Spleen (tissue), 11 donors: ENCODE data around the gene APOB. TPM values are rescaled to one million over a fixed set of nuclear protein-coding genes. Genes with fewer than 3 reads are reported as not detected.
A peak's percentile ranks its signal among the peaks of the same experiment; 100 is the strongest.

Source experiments
- DNase-seq: peaks from one replicate; pipeline ENCODE4 v3.0.0-alpha.2; 2020
- H3K27ac ChIP-seq, 8 donors: fragments of 200-600 bp; sonication (generic) in 7 of 8; 1 replicate in 4 of 8; 2 replicates in 4 of 8; pipeline versions ENCODE4 v1.5.0 to v1.8.0; 2016 to 2021; ENCODE audit warnings: inconsistent platforms in 4 of 8, mild to moderate bottlenecking in 4 of 8, moderate library complexity in 1 of 8
- H3K27me3 ChIP-seq, 7 donors: fragments of 200-600 bp; sonication (generic) in 6 of 7; replicated peaks in 1 of 7; 1 replicate in 4 of 7; 2 replicates in 3 of 7; pipeline versions ENCODE4 v1.5.0 to v1.8.0; 2016 to 2021; ENCODE audit warnings: inconsistent platforms in 3 of 7, mild to moderate bottlenecking in 1 of 7
- H3K36me3 ChIP-seq, 6 donors: fragments of 200-600 bp; sonication (generic) in 5 of 6; 1 replicate in 4 of 6; 2 replicates in 2 of 6; pipeline versions ENCODE4 v1.5.0 to v1.8.0; 2016 to 2021; ENCODE audit warnings: inconsistent platforms in 2 of 6
- H3K4me1 ChIP-seq, 6 donors: fragments of 200-600 bp; sonication (generic) in 5 of 6; 1 replicate in 3 of 6; 2 replicates in 3 of 6; pipeline versions ENCODE4 v1.5.0 to v1.8.0; 2016 to 2021; ENCODE audit warnings: inconsistent platforms in 3 of 6
- H3K4me3 ChIP-seq, 8 donors: fragments of 200-600 bp; sonication (generic) in 7 of 8; 1 replicate in 4 of 8; 2 replicates in 4 of 8; pipeline versions ENCODE4 v1.5.0 to v1.8.0; 2016 to 2021; ENCODE audit warnings: inconsistent platforms in 4 of 8, mild to moderate bottlenecking in 4 of 8, moderate library complexity in 2 of 8
- H3K9me3 ChIP-seq, 8 donors: fragments of 200-600 bp; sonication (generic) in 7 of 8; 1 replicate in 4 of 8; 2 replicates in 4 of 8; pipeline versions ENCODE4 v1.5.0 to v1.8.0; 2016 to 2021; ENCODE audit warnings: inconsistent platforms in 4 of 8
- CTCF ChIP-seq, 11 experiments: fragments of 200-600 bp in 7 of 11; fragments of 450-650 bp in 4 of 11; sonication (generic) in 4 of 11; IDR thresholded peaks in 8 of 11; conservative IDR thresholded peaks in 3 of 11; 1 replicate in 7 of 11; 2 replicates in 4 of 11; pipeline versions ENCODE4 v1.4.0 to v1.8.0; 2016 to 2021; ENCODE audit warnings: antibody characterized with exemption in 11 of 11, inconsistent platforms in 4 of 11, mild to moderate bottlenecking in 1 of 11
- POLR2A ChIP-seq, 3 donors: fragments of 450-650 bp; IDR thresholded peaks; one replicate each; pipeline ENCODE4 v1.5.1; 2017; ENCODE audit warnings: antibody characterized with exemption in 3 of 3, mild to moderate bottlenecking in 1 of 3
- POLR2AphosphoS5 ChIP-seq, 3 donors: sonication (generic); formaldehyde crosslinking; IDR thresholded peaks; one replicate each; pipeline ENCODE4 v1.5.1; 2017; ENCODE audit warnings: antibody characterized with exemption in 3 of 3
- WGBS, 5 donors: extraction: QIAGEN DNeasy Blood & Tissue Kit in 3 of 5; methylation state at CpG; one replicate each; pipeline versions ENCODE4 v1.1.5 to v1.1.7; 2013 to 2018; 5-methylcytosine and 5-hydroxymethylcytosine counted together
- intact Hi-C: fragments of 100-400 bp; cut with DNase I; formaldehyde crosslinking; loops from one replicate; pipeline ENCODE4 v1.15.0; 2023; ENCODE audit warnings: low total_unique reads
- polyA plus RNA-seq, 3 donors: library from polyadenylated mRNA; stranded (reverse); fragments of 200-250 nt; gene quantifications; one replicate each; pipeline ENCODE4 v1.2.1, GENCODE V29; 2013
- total RNA-seq, 7 donors: library from RNA; depleted of rRNA in 3 of 7; stranded (reverse); fragments of >200 nt in 3 of 7; fragmentation: NEBNext Ultra II Directional in 4 of 7; extraction: Animal tissue kit (Norgen Biotek cat#: 25700) in 4 of 7; gene quantifications; one replicate each; pipeline versions ENCODE4 v1.1.0 to v1.2.1, GENCODE V29; 2016 to 2021
- donor health status: healthy with polysubstance abuse.
- donor health status: DM: no; HTN: no; CAD: no; lungs with moderate emphysema.
- donor health status: DM: no; HTN: no; CAD: no.
- donor health status: Bipolar disorder and iron deficiency.
- donor health status: healthy.
- donor health status: DM: no; HTN: no; CAD: no.
- donor health status: DM: yes; HTN: yes; CAD: no.

APOB gene
- total and polyA plus RNA-seq, 10 donors = 0.02 to 2.5 (median 0.39) TPM

- Histone ChIP-seq H3K27me3 (no peaks in the 10 kb centered on the region), H3K4me1 (no peaks in the 10 kb centered on the region), H3K9me3 (peaks cover 0 to 18% (median 10%) of the 10 kb centered on the region in 8 donors), H3K36me3 (no peaks in the 10 kb centered on the region), H3K4me3 (no peak overlapping the region), H3K27ac (no peak overlapping the region)
- 72 to 88% (median 78%) methylated on average over 1 of the region's 1 CpG for WGBS, 5 donors
- TF ChIP-seq CTCF (IDR thresholded peaks at IDR 0.05 in 8 of 11, conservative IDR thresholded peaks at IDR 0.05 in 3 of 11) (no peak), POLR2AphosphoS5 (IDR thresholded peaks at IDR 0.05) (no peak), POLR2A (IDR thresholded peaks at IDR 0.05) (no peak)
- intact Hi-C loops = no loop called here
- no peak for DNase-seq
Measured at GRCh38 chr2:21078296-21078695, 34.4 kb upstream of the APOB start.

- 80 to 91% (median 81%) methylated on average over 4 of the region's 4 CpGs for WGBS, 5 donors
- no peak for TF ChIP-seq POLR2A (IDR thresholded peaks at IDR 0.05)
- no peak for TF ChIP-seq POLR2AphosphoS5 (IDR thresholded peaks at IDR 0.05)
- no peak for TF ChIP-seq CTCF (IDR thresholded peaks at IDR 0.05 in 8 of 11, conservative IDR thresholded peaks at IDR 0.05 in 3 of 11)
Measured at GRCh38 chr2:21072477-21073242, 28.8 kb upstream of the APOB start.

GRCh38 chr2:21070341-21071257, 26.7 kb upstream of the APOB start:
- intact Hi-C loops = no loop called here
- no peaks in the 10 kb centered on the region for H3K4me1 ChIP-seq
- WGBS, 5 donors = 69 to 76% (median 72%) methylated on average over 9 of the region's 9 CpGs
- TF ChIP-seq POLR2AphosphoS5 (IDR thresholded peaks at IDR 0.05) = no peak
- TF ChIP-seq CTCF (IDR thresholded peaks at IDR 0.05 in 8 of 11, conservative IDR thresholded peaks at IDR 0.05 in 3 of 11) = no peak
- TF ChIP-seq POLR2A (IDR thresholded peaks at IDR 0.05) = no peak
- no peak overlapping the region for H3K4me3 ChIP-seq
- H3K36me3 ChIP-seq = no peaks in the 10 kb centered on the region
- H3K9me3 ChIP-seq = no peaks in the 10 kb centered on the region
- peak overlapping the region in 7 of 8 donors; percentile 33 to 69 (median 55) for H3K27ac ChIP-seq
- no peaks in the 10 kb centered on the region for H3K27me3 ChIP-seq
- DNase-seq = no peak

More at GRCh38 chr2:21072477-21073242, 28.8 kb upstream of the APOB start:
- Histone ChIP-seq H3K4me1 (no peaks in the 10 kb centered on the region), H3K4me3 (no peak overlapping the region), H3K9me3 (no peaks in the 10 kb centered on the region), H3K27ac (no peak overlapping the region), H3K36me3 (no peaks in the 10 kb centered on the region), H3K27me3 (no peaks in the 10 kb centered on the region)
- intact Hi-C loops = no loop called here
- DNase-seq = no peak
